GM04504 (cell line): Measurements from ENCODE around the gene EYS.
"Not testable (repeated sequence)": the region's sequence is repeated elsewhere in the genome, so short reads cannot be mapped to it uniquely, and the experiment has no call there.

Experiments
- DNase-seq: peaks from one replicate; pipeline ENCODE4 v3.0.0-alpha.2; 2012; ENCODE audit warnings: low read depth

Gene EYS

DNA sequence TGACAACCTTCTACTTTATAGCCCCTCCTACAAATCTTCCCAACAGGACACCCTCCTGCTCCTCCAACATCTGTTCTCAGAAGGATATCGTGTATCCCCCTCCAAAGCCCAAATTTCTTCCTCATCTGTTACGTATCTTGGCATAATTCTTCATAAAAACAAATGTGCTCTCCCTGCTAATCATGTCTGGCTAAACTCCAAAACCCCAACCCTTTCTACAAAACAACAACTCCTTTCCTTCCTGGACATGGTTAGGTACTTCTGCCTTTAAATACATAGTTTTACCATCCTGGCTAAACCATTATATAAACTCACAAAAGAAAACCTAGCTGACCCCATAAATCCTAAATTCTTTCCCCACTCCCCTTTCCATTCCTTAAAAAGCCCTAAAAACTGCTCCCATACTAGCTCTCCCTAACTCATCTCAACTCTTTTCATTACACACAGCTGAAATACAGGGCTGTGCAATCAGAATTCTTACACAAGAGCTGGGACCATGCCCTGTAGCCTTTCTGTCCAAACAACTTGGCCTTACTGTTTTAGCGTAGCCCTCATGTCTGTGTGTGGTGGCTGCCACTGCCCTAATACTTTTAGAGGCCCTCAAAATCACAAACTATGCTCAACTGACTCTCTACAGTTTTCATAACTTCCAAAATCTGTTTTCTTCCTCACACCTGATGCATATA lies 1753.5 kb downstream of the EYS start:
- DNase-seq = not testable (repeated sequence)

DNA sequence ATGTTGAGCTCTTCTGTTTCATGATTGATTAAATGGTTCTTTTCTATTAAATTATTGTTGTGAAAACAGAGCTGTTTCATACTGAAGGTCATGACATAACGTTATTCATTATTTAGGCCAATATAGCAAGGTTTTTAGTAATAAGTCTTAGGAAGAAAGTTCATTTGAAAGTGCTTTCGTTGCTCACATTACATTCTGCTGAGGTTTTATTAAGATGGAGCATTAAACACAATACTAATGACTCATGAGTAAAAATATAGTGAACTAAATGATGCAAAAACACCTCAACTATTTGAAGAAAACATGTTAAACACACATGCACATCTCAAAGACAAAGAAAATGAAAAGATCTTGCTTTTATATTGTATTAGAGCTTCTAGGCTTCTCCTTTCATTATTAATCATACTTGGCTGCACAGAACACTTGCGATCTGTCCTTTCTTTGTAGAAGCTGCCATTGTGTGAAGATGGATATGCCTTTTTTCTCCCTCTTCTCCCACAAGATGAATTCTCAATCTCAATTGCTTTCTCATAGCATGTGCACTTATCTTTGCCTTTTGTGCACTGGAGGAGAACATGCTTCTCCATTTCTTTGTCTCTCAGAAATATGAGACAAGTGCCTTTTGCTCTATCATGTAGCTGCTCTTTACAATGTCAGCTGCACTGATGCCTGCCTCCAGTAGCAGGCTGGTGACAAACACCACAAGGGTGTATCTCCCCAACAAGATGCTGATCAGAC lies 1759.1 kb downstream of the EYS start:
- no peak for DNase-seq

DNA sequence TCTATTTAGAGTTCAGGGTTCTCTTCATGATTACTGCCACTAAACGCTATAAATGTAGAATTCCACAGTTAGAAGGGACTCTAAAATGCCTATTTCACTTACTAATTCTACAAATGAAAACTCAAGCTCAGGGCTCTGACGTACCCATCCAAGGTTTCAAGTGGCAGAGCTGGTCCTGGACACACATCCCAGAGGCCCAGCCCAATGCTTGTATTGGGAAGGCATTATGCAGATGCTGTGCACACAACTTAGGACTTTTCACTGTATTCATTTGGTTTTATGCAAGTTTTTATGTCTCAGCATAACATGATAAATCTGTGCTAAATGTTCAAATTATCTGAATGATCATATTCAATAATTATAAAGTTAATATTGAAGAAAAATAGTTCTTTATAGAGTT lies 1761.0 kb downstream of the EYS start:
- no peak for DNase-seq

DNA sequence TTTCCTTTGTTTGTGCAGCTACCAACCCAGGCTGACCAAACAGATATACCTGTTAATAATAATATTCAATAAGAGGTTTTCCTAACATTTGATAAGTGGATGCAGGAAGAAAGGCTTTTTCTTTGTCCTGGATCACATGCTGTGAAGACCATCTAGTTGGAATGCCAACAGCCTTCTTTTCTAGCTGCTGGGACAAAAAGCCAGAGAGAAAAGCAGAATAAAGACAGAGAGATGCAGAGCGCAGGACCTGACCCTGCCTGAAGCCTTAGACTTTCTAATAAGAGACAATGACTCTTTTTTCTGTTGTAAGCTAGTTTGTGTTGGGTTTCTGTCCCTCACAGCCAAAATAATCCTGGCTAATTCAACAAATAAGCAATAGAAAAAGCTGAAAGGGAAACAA lies 1763.2 kb downstream of the EYS start:
- DNase-seq = no peak

DNA sequence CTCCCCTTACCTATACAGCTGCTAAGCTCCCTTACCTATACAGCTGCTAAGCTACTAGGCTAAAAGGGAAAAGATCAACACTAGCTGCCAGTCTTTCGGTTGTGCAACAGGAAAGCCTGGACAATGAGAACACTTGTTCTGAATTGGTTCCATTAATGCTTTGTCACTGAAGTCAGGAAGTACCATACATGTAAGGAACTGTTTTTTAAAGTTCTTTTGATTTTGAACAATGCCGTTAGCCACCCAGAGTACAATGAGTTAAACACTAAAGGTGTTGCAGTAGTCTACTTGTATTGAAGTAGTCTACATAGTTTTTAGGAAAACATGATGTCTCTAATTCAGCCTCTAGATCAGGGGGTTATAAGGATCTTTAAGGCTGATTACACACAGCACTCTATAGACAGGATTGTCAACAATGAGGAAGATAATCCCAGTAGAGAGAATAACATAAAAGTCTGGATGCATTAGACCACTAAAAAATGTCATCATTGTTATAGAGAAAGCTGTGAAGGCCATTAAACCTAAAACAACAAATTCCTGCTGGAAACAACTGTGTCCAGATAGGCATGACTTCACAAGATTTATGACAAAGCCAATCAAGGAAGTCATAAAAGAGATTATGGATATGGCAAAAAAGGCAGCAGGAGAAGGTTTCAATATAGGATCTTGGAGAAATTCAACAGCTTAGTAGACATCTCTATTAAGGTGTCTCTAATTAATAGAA lies 1765.1 kb downstream of the EYS start:
- DNase-seq = no peak

DNA sequence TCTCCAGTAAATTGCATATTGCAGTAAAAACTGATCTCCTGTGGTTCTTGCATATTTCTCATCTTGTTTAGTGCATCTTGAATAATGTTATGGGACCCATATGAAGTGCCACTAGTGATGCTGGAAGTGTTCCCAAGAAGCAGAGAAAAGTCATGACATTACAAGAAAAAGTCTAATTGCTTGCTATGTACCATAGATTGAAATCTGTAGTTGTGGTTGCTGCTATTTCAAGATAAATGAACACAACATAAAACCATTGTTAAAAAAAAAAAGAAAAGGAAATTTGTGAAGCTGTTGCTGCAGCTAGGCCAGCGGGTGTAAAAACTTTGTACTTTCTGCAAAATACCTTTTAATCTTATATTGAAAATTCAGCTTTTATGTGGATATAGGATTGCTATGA lies 1767.0 kb downstream of the EYS start:
- DNase-seq = no peak

DNA sequence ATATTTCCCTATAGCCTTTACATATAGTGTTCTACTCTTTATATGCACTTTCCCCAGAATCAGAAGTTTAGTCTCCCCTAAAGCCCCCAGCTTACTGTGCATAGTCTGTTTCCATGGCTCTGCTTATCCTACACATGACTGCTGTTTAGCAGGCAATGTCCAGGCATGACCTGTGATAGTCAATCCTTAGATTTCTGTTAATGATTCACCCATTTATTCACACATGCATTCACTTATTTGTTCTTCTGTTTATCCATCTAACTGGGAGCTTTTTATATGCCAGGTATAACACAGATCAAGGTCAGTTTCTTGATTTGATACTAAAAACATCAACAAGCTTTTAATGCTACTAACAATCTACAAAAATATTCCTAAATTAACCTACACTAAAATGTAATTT lies 1770.6 kb downstream of the EYS start:
- DNase-seq = no peak

DNA sequence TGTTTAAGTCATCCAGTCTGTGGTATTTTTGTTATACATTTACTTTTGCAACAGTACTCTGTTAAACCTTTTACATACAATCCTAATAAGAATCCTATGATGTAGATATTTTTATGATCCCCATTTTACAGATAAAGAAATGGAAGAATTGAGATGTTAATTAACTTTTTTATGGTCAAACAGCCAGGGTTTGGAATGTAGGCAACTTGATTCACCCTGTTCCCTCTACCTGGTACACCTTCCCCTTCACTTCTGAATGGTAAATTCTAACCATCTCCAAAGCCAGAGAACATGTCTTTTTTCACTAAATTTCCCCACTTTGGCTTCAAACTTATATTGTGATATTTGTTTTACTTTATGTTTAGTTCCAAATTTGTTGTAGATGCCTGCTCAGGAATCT lies 1771.3 kb downstream of the EYS start:
- DNase-seq = no peak

DNA sequence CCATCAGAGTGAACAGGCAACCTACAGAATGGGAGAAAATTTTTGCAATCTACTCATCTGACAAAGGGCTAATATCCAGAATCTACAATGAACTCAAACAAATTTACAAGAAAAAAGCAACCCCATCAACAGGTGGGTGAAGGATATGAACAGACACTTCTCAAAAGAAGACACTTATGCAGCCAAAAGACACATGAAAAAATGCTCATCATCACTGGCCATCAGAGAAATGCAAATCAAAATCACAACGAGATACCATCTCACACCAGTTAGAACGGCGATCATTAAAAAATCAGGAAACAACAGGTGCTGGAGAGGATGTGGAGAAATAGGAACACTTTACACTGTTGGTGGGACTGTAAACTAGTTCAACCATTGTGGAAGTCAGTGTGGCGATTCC lies 1773.1 kb downstream of the EYS start:
- not testable (repeated sequence) for DNase-seq

DNA sequence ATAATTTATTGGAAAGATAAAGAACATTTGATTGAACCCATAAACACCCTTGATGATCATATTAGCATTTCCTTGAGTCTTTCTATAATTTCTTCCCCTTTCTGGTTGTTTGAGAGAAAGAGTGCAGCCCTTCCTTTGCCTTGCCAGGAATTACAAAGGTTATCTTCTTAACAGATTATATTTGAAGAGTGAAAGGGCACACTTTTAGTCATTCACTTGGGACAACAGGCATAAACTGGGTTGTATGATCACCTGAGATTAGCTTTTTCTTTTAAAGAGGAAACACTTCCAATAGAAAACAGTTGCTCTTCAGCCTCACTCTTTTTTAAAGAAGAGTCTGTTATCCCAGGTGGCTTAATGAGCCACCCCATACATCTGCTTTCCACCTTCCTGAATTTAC lies 1776.2 kb downstream of the EYS start:
- DNase-seq = no peak

DNA sequence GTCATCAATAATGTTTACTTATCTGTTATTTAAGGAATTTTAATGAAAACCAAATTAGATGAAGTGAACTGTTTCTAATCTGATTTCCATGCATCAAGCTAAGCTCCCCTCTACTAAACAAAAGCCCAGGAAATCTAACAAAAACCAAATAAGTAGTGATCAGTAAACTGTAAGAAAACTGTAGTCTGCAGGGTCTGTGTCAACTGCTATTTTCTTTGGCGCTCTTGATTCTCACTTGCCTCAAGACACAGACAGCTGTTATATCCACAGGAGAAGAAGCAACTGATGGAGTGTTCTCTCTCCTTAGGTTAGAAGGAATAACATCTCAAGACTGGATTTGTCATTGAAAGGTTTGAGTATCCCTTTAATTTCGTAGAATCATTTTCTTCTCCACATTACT lies 1777.9 kb downstream of the EYS start:
- DNase-seq = no peak

DNA sequence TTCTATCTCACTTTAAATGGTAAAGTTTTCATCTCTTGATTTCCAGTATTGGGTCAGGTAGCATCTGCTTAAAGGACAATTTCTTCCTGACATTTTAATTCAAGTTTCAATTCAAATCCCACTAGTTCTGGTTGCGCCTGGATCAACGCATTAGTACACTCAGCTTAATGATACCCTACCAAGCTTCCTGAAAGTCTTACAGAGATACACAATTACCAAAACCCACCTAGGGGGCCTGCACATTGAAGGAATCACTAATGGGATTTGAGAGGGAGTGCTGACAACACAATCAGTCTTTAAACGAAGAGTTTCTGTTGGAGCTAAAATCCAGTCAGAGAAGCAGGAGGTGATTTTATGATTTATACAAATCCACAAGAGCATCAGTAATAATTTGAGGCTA lies 1778.4 kb downstream of the EYS start:
- DNase-seq = no peak

DNA sequence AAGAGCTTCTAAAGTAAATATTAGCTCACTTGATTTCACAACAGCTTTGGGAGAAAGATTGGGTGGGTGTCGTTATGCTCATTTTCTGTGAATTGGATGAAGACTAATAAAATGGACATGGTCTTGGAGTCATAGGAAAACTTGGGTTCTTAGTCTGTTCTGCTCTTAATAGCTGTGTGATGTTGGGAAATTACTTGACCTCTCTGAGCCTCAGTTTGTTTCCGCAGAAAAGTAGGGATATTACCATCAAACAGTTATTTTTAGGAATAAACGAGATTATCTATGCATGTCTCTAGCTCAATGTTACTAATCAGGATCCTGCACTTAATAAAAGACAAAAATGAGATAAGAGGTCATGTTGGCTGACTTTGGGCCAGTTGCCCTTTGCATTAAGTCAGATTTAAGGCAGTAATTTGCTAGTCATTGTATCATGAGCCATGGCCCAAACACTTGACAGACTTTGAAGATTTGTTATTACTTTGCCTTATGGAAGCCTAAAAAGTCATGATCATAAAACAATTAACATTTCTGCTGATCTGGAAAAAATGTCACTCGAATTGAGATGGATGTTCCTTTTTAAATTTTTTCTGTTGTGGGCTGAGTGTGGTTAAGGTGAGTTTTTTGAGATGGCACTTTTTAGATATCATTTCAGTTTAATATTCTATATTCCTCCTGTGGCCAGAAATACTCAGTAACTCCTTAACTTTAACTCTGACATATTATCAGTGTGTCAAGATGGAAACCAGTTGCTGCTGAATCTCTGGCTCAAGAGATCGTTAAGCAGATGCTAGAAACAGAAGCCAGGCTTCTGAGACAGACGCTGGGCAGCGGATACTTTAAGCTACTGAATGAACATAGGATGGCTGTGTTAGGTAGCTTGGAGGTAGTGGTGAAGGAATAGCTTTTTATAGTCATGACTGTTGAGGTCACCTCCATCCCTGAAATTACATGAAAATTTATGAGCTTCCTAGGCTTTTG lies 1779.8 kb downstream of the EYS start:
- no peak for DNase-seq

DNA sequence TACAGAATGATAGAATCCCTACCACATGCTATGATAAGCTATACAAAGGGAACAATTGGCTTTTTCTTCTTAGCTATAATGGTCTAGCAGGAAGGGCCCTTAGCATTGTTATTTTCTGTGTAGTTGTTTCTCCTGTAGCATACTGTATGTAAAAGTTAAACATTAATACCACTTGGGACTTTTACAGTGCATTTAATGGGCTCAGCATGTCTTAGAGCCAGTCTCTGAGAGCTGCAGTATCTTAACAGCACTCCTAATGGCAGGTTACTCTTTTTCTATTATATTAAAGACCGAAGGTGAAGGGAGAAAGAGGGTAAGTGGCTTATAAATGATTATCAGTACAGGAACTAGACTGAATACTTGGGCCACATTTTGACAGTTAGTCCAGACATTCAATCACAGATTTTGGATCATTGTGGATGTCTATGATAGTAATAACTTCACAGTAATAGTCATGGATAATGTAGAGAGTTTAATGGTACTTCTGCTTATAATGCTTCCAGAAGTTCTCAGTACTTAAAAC lies 1780.7 kb downstream of the EYS start:
- DNase-seq = no peak

DNA sequence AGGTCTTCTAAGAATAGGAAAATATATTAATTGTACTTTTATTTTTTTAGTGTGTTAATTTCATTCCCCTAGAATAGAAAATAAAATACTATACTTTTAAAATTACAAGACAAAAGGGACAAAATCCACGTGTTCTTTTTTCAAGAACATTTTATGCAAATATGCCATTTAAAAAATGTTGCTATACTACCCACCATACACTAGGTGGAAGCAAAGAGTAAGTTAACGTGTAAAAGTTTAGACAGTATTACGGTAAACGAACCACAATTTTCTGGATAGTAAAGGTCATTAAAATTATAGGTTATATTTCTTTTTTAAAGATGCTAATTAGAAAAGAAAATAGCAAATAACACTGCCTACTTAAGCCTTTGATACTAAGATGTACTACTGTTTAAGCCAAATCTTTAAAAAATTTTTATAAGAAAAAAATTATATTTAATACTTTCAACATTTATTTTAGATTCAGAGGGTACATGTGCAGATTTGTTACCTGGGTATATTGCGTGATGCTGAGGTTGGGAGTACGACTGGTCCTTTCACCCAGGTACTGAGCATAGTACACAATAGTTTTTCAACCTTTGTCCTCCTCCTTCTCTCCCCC lies 1783.8 kb downstream of the EYS start:
- DNase-seq = peak; percentile 4

DNA sequence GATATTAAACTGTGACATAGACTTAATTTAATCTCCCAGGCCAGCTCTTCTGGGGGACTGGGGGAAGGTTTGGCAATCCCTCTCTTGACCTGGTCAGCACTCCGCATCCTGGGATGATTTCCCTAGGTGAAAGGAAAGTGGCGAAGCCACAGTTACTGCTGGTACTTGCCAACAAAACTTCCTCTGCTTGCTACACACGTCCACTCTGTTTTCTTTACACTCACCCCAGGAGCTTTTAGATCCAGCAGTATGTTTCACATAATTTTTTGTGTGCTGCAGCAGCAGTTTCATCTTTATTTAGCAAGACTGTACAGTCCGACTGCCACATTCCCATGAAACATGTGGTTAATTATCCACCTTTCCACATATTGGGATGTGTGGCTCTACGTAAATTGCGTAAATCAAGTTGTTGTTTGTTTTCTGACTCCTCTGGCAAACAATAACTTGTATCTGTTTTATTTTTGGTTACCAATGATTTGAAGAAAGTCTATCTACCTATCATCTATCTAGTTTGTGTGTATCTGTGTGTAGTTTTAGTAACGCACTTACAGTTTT lies 1787.4 kb downstream of the EYS start:
- DNase-seq = no peak

DNA sequence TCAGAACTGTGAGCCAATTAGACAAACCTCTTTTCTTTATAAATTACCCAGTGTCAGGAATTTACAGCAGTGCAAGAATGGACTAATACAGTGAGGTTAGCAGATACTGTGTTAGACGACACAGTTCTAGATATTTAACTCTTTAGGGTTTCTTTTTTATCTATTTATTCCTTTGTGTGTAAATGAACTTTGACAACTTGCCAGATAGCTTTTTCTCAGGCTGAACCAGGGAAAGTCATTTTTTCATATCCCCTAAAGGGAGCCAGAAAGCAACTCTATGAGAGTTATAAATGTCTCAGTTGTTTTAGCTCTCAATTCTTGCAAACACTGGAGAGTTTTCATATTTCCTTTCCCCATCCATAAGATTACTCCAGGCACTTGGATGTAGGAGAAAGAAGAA lies 1794.1 kb downstream of the EYS start:
- no peak for DNase-seq

DNA sequence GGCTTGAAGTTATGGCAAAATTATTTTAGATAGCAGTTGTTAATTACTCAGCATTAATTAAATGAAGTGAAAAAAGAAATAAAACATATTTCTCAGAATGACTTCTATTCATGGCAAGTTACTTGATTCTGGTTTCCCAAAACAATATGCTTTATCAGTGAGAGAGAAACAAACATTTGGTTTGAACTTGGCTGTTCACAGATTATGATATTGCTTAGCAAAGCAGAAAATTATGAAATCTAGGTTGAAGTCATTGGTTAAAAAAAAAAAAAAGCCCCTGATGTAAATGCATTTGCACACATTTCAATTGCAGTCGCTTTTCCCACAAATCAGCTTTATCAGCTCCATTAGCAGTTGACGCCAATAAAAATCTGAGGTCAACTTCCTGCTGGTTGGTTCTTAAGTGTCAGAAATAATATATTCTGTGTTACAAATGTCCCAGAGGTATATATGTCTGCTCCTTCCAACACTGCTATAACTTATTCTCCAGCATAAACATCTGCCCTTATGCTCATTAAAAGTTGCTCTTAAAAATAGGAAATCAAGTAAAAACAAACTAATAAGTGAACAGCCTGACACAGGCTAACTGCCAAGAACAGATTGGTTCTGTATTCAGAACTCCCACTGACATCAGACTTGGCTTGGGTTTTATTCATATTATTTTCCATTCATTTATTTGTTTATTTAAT lies 1796.0 kb downstream of the EYS start:
- no peak for DNase-seq

DNA sequence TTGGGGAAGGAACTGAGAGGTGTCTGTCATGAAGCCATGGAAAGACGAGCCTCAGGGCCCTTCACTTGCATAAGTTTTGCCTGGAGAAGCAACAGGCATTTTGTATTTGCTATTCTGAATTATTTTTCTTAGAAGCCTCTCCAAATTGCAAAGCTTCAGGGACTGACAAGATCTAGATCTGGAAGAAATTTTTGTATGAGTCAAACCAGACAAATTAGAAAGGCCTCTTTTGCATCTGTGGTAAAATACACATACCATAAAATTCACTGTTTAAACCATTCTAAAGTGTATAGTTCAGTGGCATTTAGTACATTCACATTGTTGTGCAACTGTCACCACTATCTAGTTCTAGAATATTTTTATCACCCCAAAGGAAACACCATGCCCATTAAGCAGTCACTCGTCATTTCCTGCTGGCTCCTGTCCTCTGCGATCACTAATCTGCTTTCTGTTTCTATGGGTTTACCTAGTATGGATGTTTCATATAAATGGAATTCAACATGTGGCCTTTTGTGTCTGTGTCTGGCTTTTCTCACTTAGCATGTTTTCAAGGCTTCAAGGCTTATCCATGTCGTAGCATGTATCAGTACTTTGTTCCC lies 1802.3 kb downstream of the EYS start:
- no peak for DNase-seq

DNA sequence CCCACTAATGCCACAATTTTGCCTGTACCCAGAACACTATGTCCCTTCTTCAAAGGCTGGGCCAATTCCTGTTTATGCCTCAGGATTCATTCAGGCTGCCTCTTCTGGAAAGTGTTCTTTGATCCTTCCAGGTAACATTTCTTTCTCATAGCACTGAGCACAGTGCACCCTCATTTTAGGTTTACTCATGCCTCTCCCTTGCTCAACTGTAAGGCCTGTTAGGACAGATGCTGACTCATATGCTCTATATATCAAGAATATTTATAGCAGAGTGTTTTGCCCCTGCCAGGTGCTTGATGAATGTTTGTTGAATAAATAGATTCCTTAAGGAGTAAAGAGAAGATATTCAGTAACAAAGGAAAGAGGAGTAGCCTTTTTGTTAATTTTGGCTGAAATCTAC lies 1807.5 kb downstream of the EYS start:
- DNase-seq = no peak
